Sigmoid colon (tissue), 4 donors: ENCODE results near the gene BHLHA15.

Source experiments
- CTCF ChIP-seq, 4 experiments: fragments of 450-650 bp in 3 of 4; fragments of 200-600 bp in 1 of 4; IDR thresholded peaks; one replicate each; pipeline ENCODE4 v1.5.1; 2016 to 2019; ENCODE audit warnings: antibody characterized with exemption in 4 of 4, mild to moderate bottlenecking in 3 of 4, moderate library complexity in 2 of 4
- EP300 ChIP-seq, 4 donors: sonication (generic); formaldehyde crosslinking; IDR thresholded peaks; one replicate each; pipeline ENCODE4 v1.6.1; 2017; ENCODE audit warnings: antibody characterized with exemption in 4 of 4
- POLR2A ChIP-seq, 2 donors: fragments of 450-650 bp; IDR thresholded peaks; one replicate each; pipeline ENCODE4 v1.6.1; 2016; ENCODE audit warnings: antibody characterized with exemption in 2 of 2, mild to moderate bottlenecking in 2 of 2, moderate library complexity in 2 of 2

GRCh38 chr7:98249106-98249505, 37.9 kb downstream of the BHLHA15 start:
- TF ChIP-seq CTCF (IDR thresholded peaks at IDR 0.05), result no peak
- no peak for TF ChIP-seq POLR2A (IDR thresholded peaks at IDR 0.05)
- no peak for TF ChIP-seq EP300 (IDR thresholded peaks at IDR 0.05)
